ENCODE results near the gene KRT9.

The KRT9 gene

DNA sequence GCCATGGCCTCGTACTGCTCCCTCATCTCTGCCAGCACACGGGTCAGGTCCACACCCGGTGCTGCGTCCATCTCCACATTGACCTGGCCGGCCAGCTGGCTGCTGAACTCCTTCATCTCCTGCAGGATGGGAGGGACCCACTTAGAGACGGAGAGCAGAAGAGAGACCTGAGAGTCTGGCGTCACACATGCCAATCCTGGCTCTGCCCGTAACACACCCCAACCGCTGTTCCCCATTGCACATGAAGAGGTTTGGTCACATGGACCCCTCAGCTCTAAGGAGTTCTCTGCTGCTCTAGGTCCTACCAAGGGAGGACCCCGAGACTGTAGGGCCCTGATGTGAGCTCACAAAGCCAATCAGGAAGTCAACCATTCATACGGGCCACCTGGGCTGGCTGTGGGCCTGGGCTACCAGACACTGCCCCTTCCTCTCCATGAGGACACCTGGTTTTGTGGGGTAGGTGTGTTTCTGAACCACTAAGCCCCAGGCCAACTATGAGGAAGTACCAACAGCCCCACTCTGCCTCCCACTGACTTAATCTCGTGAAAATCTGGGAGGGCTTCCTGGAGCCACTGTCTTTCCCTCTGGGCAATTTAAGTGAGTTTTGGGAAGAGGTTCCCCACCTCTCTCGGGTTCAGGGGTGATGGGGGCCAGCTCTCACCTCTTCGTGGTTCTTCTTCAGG is 55.6 kb downstream of the KRT9 start:
- Mint-ChIP-seq H3K27me3 (peaks cover 22% of the 10 kb centered on the region), H3K9me3 (no peaks in the 10 kb centered on the region), H3K4me3 (no peak overlapping the region), H3K4me1 (no peaks in the 10 kb centered on the region), H3K27ac (no peak overlapping the region), H3K36me3 (no peaks in the 10 kb centered on the region)
- CTCF ChIA-PET = interaction anchor here (1.5 kb wide), 1 partner anchor 33 kb away, joined by 4 read pairs; no protein-coding TSS in a partner anchor
- no peak for DNase-seq
